ENCODE results near the gene FGF1.

The FGF1 gene

GRCh38 chr5:142661143-142661542, 24.7 kb downstream of the FGF1 start:
- Histone ChIP-seq H3K4me3 (ENCODE audit: low read depth, low read length) (no peak overlapping the region), H3K27ac (no peak overlapping the region), H3K27me3 (ENCODE audit: insufficient read depth, low read depth, severe bottlenecking) (no peaks in the 10 kb centered on the region), H3K36me3 (no peaks in the 10 kb centered on the region), H3K9me3 (ENCODE audit: severe bottlenecking) (no peaks in the 10 kb centered on the region)
- no peak for TF ChIP-seq CTCF (IDR thresholded peaks at IDR 0.05; ENCODE audit: low read depth, low read length)
- DNase-seq = no peak

DNA sequence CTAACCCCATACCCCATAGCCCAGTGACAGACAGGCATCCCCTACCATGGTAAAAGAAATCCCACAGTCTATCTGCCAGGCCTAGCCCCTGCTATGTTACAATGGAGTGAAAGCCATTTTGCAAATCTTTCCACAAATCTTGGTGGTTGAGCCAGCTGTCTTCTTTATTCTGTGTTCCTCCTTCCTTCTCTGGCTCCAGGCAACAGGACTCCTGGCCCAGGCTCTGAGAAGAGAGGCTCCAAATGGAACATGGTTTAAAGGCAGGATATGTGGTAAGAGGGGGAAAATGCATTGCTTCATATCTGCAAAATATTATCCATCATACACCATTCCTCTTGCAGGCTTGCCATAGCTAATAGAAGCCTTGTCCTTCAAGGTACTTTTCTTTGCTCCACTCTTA, 25.2 kb downstream of the FGF1 start:
- no peak overlapping the region for H3K27ac ChIP-seq
- no peak for TF ChIP-seq CTCF (IDR thresholded peaks at IDR 0.05; ENCODE audit: low read depth, low read length)
- no peaks in the 10 kb centered on the region for H3K9me3 ChIP-seq (ENCODE audit: severe bottlenecking)

DNA sequence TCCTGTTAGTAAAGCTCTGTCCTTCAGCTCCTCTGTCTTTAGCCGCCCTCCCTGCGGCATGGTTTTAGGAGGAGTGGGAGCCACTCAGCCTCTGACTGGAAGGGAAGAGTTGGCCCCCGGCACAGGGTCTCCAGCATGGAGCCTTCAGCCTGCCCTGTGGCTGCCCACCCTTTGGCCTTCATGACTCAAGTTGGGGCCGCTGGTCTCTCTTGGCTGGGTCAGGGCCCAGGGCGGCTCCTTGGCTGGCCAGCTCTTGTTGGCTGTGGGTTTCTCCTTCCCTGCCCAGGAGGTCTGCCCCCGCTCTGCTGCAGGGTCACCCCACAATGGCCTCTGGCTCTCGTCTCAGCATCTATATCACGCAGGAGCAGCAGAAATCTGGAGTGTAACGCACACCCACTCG, 25.7 kb downstream of the FGF1 start:
- H3K27me3 ChIP-seq (ENCODE audit: insufficient read depth, low read depth, severe bottlenecking) = no peaks in the 10 kb centered on the region
- no peaks in the 10 kb centered on the region for H3K36me3 ChIP-seq
- DNase-seq = no peak
- H3K4me3 ChIP-seq (ENCODE audit: low read depth, low read length) = no peak overlapping the region
- H3K9me3 ChIP-seq (ENCODE audit: severe bottlenecking) = no peaks in the 10 kb centered on the region
- no peak for TF ChIP-seq CTCF (IDR thresholded peaks at IDR 0.05; ENCODE audit: low read depth, low read length)
- H3K27ac ChIP-seq = no peak overlapping the region

More for the DNA sequence above, 25.2 kb downstream of the FGF1 start:
- no peak for DNase-seq
- H3K4me3 ChIP-seq (ENCODE audit: low read depth, low read length) = no peak overlapping the region
- no peaks in the 10 kb centered on the region for H3K36me3 ChIP-seq
- H3K27me3 ChIP-seq (ENCODE audit: insufficient read depth, low read depth, severe bottlenecking) = no peaks in the 10 kb centered on the region

DNA sequence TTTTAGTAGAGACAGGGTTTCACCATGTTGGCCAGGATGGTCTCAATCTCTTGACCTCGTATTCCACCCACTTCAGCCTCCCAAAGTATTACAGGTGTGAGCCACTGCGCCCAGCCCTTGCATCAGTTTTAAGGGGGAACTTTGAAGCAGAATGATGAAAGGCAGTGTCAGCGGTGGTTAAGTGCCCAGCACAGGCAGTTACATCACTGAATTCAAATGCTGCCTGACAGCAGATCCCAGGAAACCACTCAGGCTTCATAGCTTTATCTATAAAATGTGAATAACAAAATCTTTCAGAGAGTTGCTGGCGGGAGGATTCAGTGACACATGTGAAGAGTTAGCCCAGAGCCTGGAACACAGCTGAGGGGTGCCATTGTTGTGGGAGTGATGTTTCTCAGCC, 26.5 kb downstream of the FGF1 start:
- no peaks in the 10 kb centered on the region for H3K36me3 ChIP-seq
- no peaks in the 10 kb centered on the region for H3K27me3 ChIP-seq (ENCODE audit: insufficient read depth, low read depth, severe bottlenecking)
- no peak overlapping the region for H3K4me3 ChIP-seq (ENCODE audit: low read depth, low read length)
- no peak for DNase-seq
- H3K27ac ChIP-seq = no peak overlapping the region
- no peak for TF ChIP-seq CTCF (IDR thresholded peaks at IDR 0.05; ENCODE audit: low read depth, low read length)
- H3K9me3 ChIP-seq (ENCODE audit: severe bottlenecking) = no peaks in the 10 kb centered on the region

DNA sequence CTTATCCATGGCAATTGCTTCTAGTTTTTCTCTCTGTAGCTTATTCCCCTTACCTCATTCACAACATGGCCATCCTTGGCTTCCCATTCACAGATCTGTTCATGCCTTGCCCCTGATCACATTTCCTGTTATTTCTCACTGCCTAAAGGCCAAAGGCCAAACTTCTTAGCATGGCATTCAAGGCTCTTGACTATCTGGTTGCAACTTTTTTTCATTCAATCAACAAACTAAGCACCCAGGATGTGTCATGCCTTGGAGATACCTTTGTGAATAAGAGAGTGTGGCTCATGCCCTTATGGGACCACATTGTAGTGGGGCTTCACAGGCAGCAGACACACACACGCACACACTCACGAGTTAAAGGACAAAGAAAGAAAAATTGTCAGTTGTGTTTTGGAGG, 27.6 kb downstream of the FGF1 start:
- Histone ChIP-seq H3K27me3 (ENCODE audit: insufficient read depth, low read depth, severe bottlenecking) (no peaks in the 10 kb centered on the region), H3K36me3 (no peaks in the 10 kb centered on the region), H3K27ac (no peak overlapping the region), H3K9me3 (ENCODE audit: severe bottlenecking) (no peaks in the 10 kb centered on the region), H3K4me3 (ENCODE audit: low read depth, low read length) (no peak overlapping the region)
- no peak for DNase-seq
- no peak for TF ChIP-seq CTCF (IDR thresholded peaks at IDR 0.05; ENCODE audit: low read depth, low read length)

GRCh38 chr5:142657446-142657845, 28.4 kb downstream of the FGF1 start:
- DNase-seq = no peak
- no peak for TF ChIP-seq CTCF (IDR thresholded peaks at IDR 0.05; ENCODE audit: low read depth, low read length)
- Histone ChIP-seq H3K27ac (no peak overlapping the region), H3K36me3 (no peaks in the 10 kb centered on the region), H3K4me3 (ENCODE audit: low read depth, low read length) (no peak overlapping the region), H3K27me3 (ENCODE audit: insufficient read depth, low read depth, severe bottlenecking) (no peaks in the 10 kb centered on the region), H3K9me3 (ENCODE audit: severe bottlenecking) (no peaks in the 10 kb centered on the region)
